K562 (cell line): ENCODE measurements around the gene RTL10. TPM values are rescaled to one million over a fixed set of nuclear protein-coding genes. Genes with fewer than 3 reads are reported as not detected.

Source experiments
- BDP1 ChIP-seq: IDR thresholded peaks from 3 replicates; pipeline ENCODE4 v1.6.1; 2011; ENCODE audit not compliant: insufficient read length, insufficient read depth
- CBFB ChIP-seq: sonication (generic); formaldehyde crosslinking; IDR thresholded peaks from 2 replicates; pipeline ENCODE4 v1.4.0; 2020; ENCODE audit warnings: mild to moderate bottlenecking, missing genetic modification reagents
- CBX5 ChIP-seq: IDR thresholded peaks from 2 replicates; pipeline ENCODE4 v1.6.1; 2014; ENCODE audit warnings: low read depth, borderline replicate concordance
- MBD2 ChIP-seq: sonication (generic); IDR thresholded peaks from 2 replicates; pipeline ENCODE4 v1.6.1; 2016; ENCODE audit warnings: low read depth, borderline replicate concordance
- MYBL2 ChIP-seq, 2 experiments: fragments of 450-650 bp in 1 of 2; sonication (generic) in 1 of 2; formaldehyde crosslinking in 1 of 2; IDR thresholded peaks; 2 replicates each; pipeline versions ENCODE4 v1.6.1 to v1.8.1; 2017 to 2022; ENCODE audit warnings: borderline replicate concordance in 1 of 2, inconsistent platforms in 1 of 2, low read depth in 1 of 2, mild to moderate bottlenecking in 1 of 2, missing genetic modification reagents in 1 of 2, moderate library complexity in 1 of 2
- RBM25 ChIP-seq: fragments of 200-400 bp; formaldehyde crosslinking; IDR thresholded peaks from 2 replicates; pipeline ENCODE4 v1.6.1; 2018; ENCODE audit warnings: low read length, low read depth, moderate library complexity; ENCODE audit not compliant: severe bottlenecking
- RREB1 ChIP-seq: fragments of 250-450 bp; sonication (Bioruptor Pico); IDR thresholded peaks from 2 replicates; pipeline ENCODE4 v1.4.0; 2020
- TCF7L2 ChIP-seq: fragments of 150-350 bp; IDR thresholded peaks from 2 replicates; pipeline ENCODE4 v1.6.1; 2016; ENCODE audit warnings: low read depth, mild to moderate bottlenecking, low read length, moderate library complexity
- TEAD2 ChIP-seq: fragments of 450-650 bp; IDR thresholded peaks from 2 replicates; pipeline ENCODE4 v1.6.1; 2016; ENCODE audit warnings: missing genetic modification characterization, control low read depth, missing compliant biosample characterization
- THAP12 ChIP-seq: fragments of 250-450 bp; sonication (Bioruptor Pico); IDR thresholded peaks from 2 replicates; pipeline ENCODE4 v1.9.0; 2021; ENCODE audit warnings: mild to moderate bottlenecking, inconsistent platforms
- ZFP1 ChIP-seq: fragments of 450-650 bp; formaldehyde crosslinking; IDR thresholded peaks from 2 replicates; pipeline ENCODE4 v1.4.0; 2020; ENCODE audit warnings: mild to moderate bottlenecking, mixed read lengths
- ZNF561 ChIP-seq: fragments of 450-650 bp; formaldehyde crosslinking; conservative IDR thresholded peaks from 2 replicates; pipeline ENCODE4 v1.4.0; 2020; ENCODE audit warnings: mild to moderate bottlenecking, moderate library complexity
- polyA plus RNA-seq, 8 experiments: library from polyadenylated mRNA; depleted of rRNA in 4 of 8; stranded (reverse) in 5 of 8; unstranded in 3 of 8; fragments of >200 nt; fragmentation: Nextera tagmentation in 2 of 8; fragmentation: Illumina TruSeq in 1 of 8; extraction: Ambion mirVana in 2 of 8; extraction: Trizol in 1 of 8; gene quantifications; 2 replicates each; pipeline versions ENCODE4 v1.2.1 to v1.2.3, GENCODE V29; 2011 to 2014; ENCODE audit warnings: inconsistent platforms in 1 of 8, missing spikeins in 1 of 8
- total RNA-seq, 7 experiments: library from RNA; depleted of rRNA in 6 of 7; stranded (reverse); fragments of >200 nt in 6 of 7; fragmentation: Illumina TruSeq in 2 of 7; extraction: Trizol in 2 of 7; gene quantifications; 2 replicates each; pipeline versions ENCODE4 v1.2.1 to v1.2.3, GENCODE V29; 2011 to 2021; ENCODE audit warnings: low replicate concordance in 1 of 7
- TF ChIP-seq, protein P1 (sequence below): fragments of 150-350 bp; IDR thresholded peaks from 2 replicates; pipeline ENCODE4 v1.6.1; 2014; ENCODE audit warnings: low read depth, mild to moderate bottlenecking, low read length, borderline replicate concordance

RTL10 gene
- total and polyA plus RNA-seq, 9 of the 15 experiments (the other 6 are each of a cell fraction or from before 2014, with no cell fraction given): 19.8 to 75.5 (median 32.5) TPM

DNA sequence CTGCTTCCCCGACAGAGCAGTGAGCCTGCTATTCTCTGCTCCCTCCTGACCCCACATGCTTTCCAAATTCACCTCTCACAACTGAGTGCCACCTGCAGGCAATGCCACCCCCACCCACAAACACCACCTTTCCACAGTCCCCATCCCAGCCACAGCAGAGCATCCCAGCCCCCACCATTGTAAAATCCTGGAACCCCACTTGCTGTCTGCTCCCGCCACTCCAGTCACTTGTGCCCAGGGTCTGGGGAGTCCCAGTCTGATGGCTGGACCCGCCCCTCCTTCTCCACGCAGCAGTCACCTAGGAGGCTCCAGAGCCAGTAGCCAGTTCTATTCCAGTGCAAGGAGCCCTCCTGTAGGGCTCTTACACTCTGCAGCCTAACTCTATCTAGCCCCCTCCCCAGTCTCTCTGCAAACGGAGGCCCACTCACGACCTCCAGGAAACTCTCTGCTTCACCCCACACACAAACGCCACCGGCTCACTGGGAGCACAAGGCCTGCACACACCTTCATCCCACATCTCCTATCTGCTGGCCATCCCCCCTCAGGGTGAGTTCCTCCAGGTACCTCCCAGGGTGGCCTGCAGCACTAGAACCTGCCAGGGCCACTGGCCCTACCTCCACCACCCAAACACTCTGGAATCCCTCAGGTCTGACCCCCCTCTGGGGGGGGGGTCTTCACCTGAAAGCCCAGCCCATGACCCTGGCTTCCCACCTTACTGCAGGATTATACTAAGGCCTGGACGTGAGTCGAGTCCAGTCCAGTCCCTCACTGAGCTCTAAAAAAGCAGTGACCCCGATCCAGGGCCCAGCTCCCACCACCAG, 1.4 kb downstream of the RTL10 start (continued):
- TF ChIP-seq MBD2: no peak
- TF ChIP-seq CBX5: no peak
- no peak for TF ChIP-seq TCF7L2
- peak; percentile 67; the same call in 1 of the 2 replicates for TF ChIP-seq RREB1 (CRISPR knock-in tag)
- TF ChIP-seq ZFP1 (CRISPR knock-in tag): no peak
- TF ChIP-seq TEAD2 (tag): no peak
- no peak for TF ChIP-seq MYBL2 (IDR thresholded peaks at IDR 0.05; ENCODE audit: low read depth)
- no peak for TF ChIP-seq MYBL2 (CRISPR knock-in tag; IDR thresholded peaks at IDR 0.05; ENCODE audit: borderline replicate concordance)
- TF ChIP-seq BDP1: no peak
- no peak for TF ChIP-seq CBFB (CRISPR knock-in tag)
- TF ChIP-seq ZNF561 (CRISPR knock-in tag): no peak; the same call in 1 of the 2 replicates
- TF ChIP-seq, protein P1, sequence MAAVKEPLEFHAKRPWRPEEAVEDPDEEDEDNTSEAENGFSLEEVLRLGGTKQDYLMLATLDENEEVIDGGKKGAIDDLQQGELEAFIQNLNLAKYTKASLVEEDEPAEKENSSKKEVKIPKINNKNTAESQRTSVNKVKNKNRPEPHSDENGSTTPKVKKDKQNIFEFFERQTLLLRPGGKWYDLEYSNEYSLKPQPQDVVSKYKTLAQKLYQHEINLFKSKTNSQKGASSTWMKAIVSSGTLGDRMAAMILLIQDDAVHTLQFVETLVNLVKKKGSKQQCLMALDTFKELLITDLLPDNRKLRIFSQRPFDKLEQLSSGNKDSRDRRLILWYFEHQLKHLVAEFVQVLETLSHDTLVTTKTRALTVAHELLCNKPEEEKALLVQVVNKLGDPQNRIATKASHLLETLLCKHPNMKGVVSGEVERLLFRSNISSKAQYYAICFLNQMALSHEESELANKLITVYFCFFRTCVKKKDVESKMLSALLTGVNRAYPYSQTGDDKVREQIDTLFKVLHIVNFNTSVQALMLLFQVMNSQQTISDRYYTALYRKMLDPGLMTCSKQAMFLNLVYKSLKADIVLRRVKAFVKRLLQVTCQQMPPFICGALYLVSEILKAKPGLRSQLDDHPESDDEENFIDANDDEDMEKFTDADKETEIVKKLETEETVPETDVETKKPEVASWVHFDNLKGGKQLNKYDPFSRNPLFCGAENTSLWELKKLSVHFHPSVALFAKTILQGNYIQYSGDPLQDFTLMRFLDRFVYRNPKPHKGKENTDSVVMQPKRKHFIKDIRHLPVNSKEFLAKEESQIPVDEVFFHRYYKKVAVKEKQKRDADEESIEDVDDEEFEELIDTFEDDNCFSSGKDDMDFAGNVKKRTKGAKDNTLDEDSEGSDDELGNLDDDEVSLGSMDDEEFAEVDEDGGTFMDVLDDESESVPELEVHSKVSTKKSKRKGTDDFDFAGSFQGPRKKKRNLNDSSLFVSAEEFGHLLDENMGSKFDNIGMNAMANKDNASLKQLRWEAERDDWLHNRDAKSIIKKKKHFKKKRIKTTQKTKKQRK: 0 out of 2 replicates have a peak, but pooled peaks have one; percentile 6
- TF ChIP-seq RBM25: no peak
- TF ChIP-seq THAP12 (CRISPR knock-in tag): 0 out of 2 replicates have a peak, but pooled peaks have one; percentile 3
